HUES64 (cell line): ENCODE results near the gene TMEM263.
"Not testable (repeated sequence)": the region's sequence is repeated elsewhere in the genome, so short reads cannot be mapped to it uniquely, and the experiment has no call there.

ENCODE experiments used
- H3K27ac ChIP-seq: 2 replicates; pipeline ENCODE4 v1.7.0; 2013; ENCODE audit warnings: low read depth, low read length, inconsistent platforms
- H3K27me3 ChIP-seq: 2 replicates; pipeline ENCODE4 v1.6.1; 2013; ENCODE audit warnings: mild to moderate bottlenecking, low read length; ENCODE audit not compliant: insufficient read depth
- H3K36me3 ChIP-seq: 2 replicates; pipeline ENCODE4 v1.6.1; 2013; ENCODE audit warnings: mild to moderate bottlenecking, low read length; ENCODE audit not compliant: insufficient read depth
- H3K4me1 ChIP-seq: 2 replicates; pipeline ENCODE4 v1.6.1; 2013; ENCODE audit warnings: mild to moderate bottlenecking, low read length, moderate library complexity; ENCODE audit not compliant: insufficient read depth
- H3K4me3 ChIP-seq: 2 replicates; pipeline ENCODE4 v1.5.1; 2013; ENCODE audit warnings: mild to moderate bottlenecking, low read length, moderate library complexity
- H3K9ac ChIP-seq: 2 replicates; pipeline ENCODE4 v1.6.1; 2013; ENCODE audit warnings: mild to moderate bottlenecking, low read depth, low read length
- H3K9me3 ChIP-seq: 2 replicates; pipeline ENCODE4 v1.6.1; 2013; ENCODE audit warnings: low read depth, low read length; ENCODE audit not compliant: insufficient read depth
- WGBS: fragments of 150-250, 120-280 bp; methylation state at CpG from one replicate; pipeline ENCODE4 v1.1.7; 2013; ENCODE audit warnings: missing lambda C conversion rate; 5-methylcytosine and 5-hydroxymethylcytosine counted together

TMEM263 gene

GRCh38 chr12:106986625-106987389 is 31.1 kb downstream of the TMEM263 start, which contains the start of gene MTERF2:
TSS of gene MTERF2 (minus strand) at chr12:106987146. CDS start at chr12:106978714, 8,432 bp downstream.
- Histone ChIP-seq H3K9ac (peak within 1 kb of the TSS; percentile 85), H3K27me3 (peaks cover 5% of the 10 kb centered on the region; the same call in 1 of the 2 replicates), H3K4me1 (peaks cover 15% of the 10 kb centered on the region; the same call in 1 of the 2 replicates), H3K36me3 (peaks cover 11% of the 10 kb centered on the region; the same call in 1 of the 2 replicates), H3K4me3 (peak within 1 kb of the TSS; percentile 88), H3K27ac (peak within 1 kb of the TSS; percentile 4; the same call in 1 of the 2 replicates), H3K9me3 (no peaks in the 10 kb centered on the region)
- WGBS: 1% methylated on average over 49 of the region's 50 CpGs

- Histone ChIP-seq H3K4me3 (peak overlapping the region; percentile 40), H3K4me1 (peaks cover 15% of the 10 kb centered on the region; the same call in 1 of the 2 replicates), H3K9me3 (no peaks in the 10 kb centered on the region), H3K9ac (no peak overlapping the region), H3K27ac (no peak overlapping the region), H3K36me3 (peaks cover 20% of the 10 kb centered on the region; the same call in 1 of the 2 replicates), H3K27me3 (peaks cover 5% of the 10 kb centered on the region; the same call in 1 of the 2 replicates)
- 73% methylated on average over 6 of the region's 6 CpGs for WGBS
These were observed 32.1 kb downstream of the TMEM263 start for GRCh38 chr12:106987846-106988245.

- Histone ChIP-seq H3K9me3 (no peaks in the 10 kb centered on the region), H3K4me1 (no peaks in the 10 kb centered on the region), H3K36me3 (peaks cover 57% of the 10 kb centered on the region), H3K27ac (no peak overlapping the region), H3K27me3 (no peaks in the 10 kb centered on the region), H3K9ac (no peak overlapping the region), H3K4me3 (no peak overlapping the region)
- WGBS: 81% methylated on average over 2 of the region's 2 CpGs
These were observed 39.0 kb downstream of the TMEM263 start for GRCh38 chr12:106994579-106995220.

- not testable (repeated sequence) for H3K9ac ChIP-seq, H3K4me3 ChIP-seq, H3K27ac ChIP-seq, H3K27me3 ChIP-seq, H3K9me3 ChIP-seq, H3K4me1 ChIP-seq
- peaks cover 69% of the 10 kb centered on the region for H3K36me3 ChIP-seq
- 96% methylated on average over 2 of the region's 5 CpGs for WGBS
These were observed 40.4 kb downstream of the TMEM263 start for GRCh38 chr12:106996102-106996501.

- Histone ChIP-seq H3K27me3 (no peaks in the 10 kb centered on the region), H3K4me3 (no peak overlapping the region), H3K4me1 (no peaks in the 10 kb centered on the region), H3K36me3 (peaks cover 63% of the 10 kb centered on the region), H3K9me3 (no peaks in the 10 kb centered on the region), H3K27ac (no peak overlapping the region), H3K9ac (no peak overlapping the region)
- WGBS: 94% methylated on average over 1 of the region's 1 CpG
These were observed 42.2 kb downstream of the TMEM263 start for GRCh38 chr12:106997916-106998315.

GRCh38 chr12:106999446-106999845 is 43.7 kb downstream of the TMEM263 start:
- H3K36me3 ChIP-seq: peaks cover 64% of the 10 kb centered on the region
- H3K4me1 ChIP-seq: no peaks in the 10 kb centered on the region
- H3K9ac ChIP-seq: no peak overlapping the region
- H3K9me3 ChIP-seq: no peaks in the 10 kb centered on the region
- WGBS: 94% methylated on average over 6 of the region's 6 CpGs
- no peak overlapping the region for H3K4me3 ChIP-seq
- H3K27me3 ChIP-seq: no peaks in the 10 kb centered on the region
- H3K27ac ChIP-seq: no peak overlapping the region

- not testable (repeated sequence) for H3K27me3 ChIP-seq, H3K9me3 ChIP-seq, H3K27ac ChIP-seq, H3K4me1 ChIP-seq, H3K9ac ChIP-seq, H3K4me3 ChIP-seq
- WGBS: 91% methylated on average over 3 of the region's 4 CpGs
- peaks cover 45% of the 10 kb centered on the region for H3K36me3 ChIP-seq
These were observed 47.0 kb downstream of the TMEM263 start for GRCh38 chr12:107002665-107003064.

- no peaks in the 10 kb centered on the region for H3K4me1 ChIP-seq
- WGBS: 97% methylated on average over 4 of the region's 4 CpGs
- H3K4me3 ChIP-seq: no peak overlapping the region
- H3K9ac ChIP-seq: no peak overlapping the region
- H3K9me3 ChIP-seq: no peaks in the 10 kb centered on the region
- peaks cover 7% of the 10 kb centered on the region; the same call in 1 of the 2 replicates for H3K36me3 ChIP-seq
- no peaks in the 10 kb centered on the region for H3K27me3 ChIP-seq
- no peak overlapping the region for H3K27ac ChIP-seq
These were observed 51.7 kb downstream of the TMEM263 start for GRCh38 chr12:107007411-107007810.

GRCh38 chr12:107011519-107011918 is 55.8 kb downstream of the TMEM263 start:
- H3K9ac ChIP-seq: no peak overlapping the region
- H3K36me3 ChIP-seq: no peaks in the 10 kb centered on the region
- H3K27me3 ChIP-seq: no peaks in the 10 kb centered on the region
- 100% methylated on average over 1 of the region's 2 CpGs for WGBS
- H3K27ac ChIP-seq: no peak overlapping the region
- H3K4me1 ChIP-seq: no peaks in the 10 kb centered on the region
- H3K4me3 ChIP-seq: no peak overlapping the region
- H3K9me3 ChIP-seq: no peaks in the 10 kb centered on the region

- no peaks in the 10 kb centered on the region for H3K36me3 ChIP-seq
- no peaks in the 10 kb centered on the region for H3K27me3 ChIP-seq
- no peak overlapping the region for H3K4me3 ChIP-seq
- no peak overlapping the region for H3K9ac ChIP-seq
- WGBS: 93% methylated on average over 1 of the region's 1 CpG
- no peaks in the 10 kb centered on the region for H3K4me1 ChIP-seq
- H3K27ac ChIP-seq: no peak overlapping the region
- no peaks in the 10 kb centered on the region for H3K9me3 ChIP-seq
These were observed 57.2 kb downstream of the TMEM263 start for GRCh38 chr12:107012736-107013425.

GRCh38 chr12:107014055-107014454 is 58.3 kb downstream of the TMEM263 start:
- Histone ChIP-seq H3K36me3 (no peaks in the 10 kb centered on the region), H3K4me1 (no peaks in the 10 kb centered on the region), H3K9me3 (no peaks in the 10 kb centered on the region), H3K27me3 (no peaks in the 10 kb centered on the region), H3K4me3 (no peak overlapping the region), H3K27ac (no peak overlapping the region), H3K9ac (no peak overlapping the region)
- WGBS: 93% methylated on average over 3 of the region's 3 CpGs
